GM12878 (cell line): ENCODE measurements around the gene SLC6A17. TPM values are rescaled to one million over a fixed set of nuclear protein-coding genes. Genes with fewer than 3 reads are reported as not detected.

Source experiments
- ATAC-seq: fragments of 200-7000 bp; cut with Tn5 transposase; 3 replicates; pipeline ENCODE4 v1.9.1; 2020; ENCODE audit warnings: mild to moderate bottlenecking, moderate library complexity
- BruUV-seq: library from RNA; stranded (reverse); fragments of 400-500 nt; replicated peaks from 2 replicates; lab custom pipeline; 2021; lab: Mats Ljungman, UMichigan
- CTCF ChIA-PET: fragments of 300-600 bp; sonication (Branson Sonifier 250); formaldehyde crosslinking; extraction: SDS; loops from one replicate; lab custom pipeline; 2021; ENCODE audit warnings: inconsistent platforms; lab: Yijun Ruan, JAX
- POLR2A ChIA-PET: fragments of 350-600 bp; formaldehyde crosslinking; extraction: SDS; loops from one replicate; lab custom pipeline; 2021; ENCODE audit warnings: inconsistent platforms; lab: Charles Lee
- RAD21 ChIA-PET: fragments of 300-600 bp; sonication (Branson Sonifier 250); formaldehyde crosslinking; loops from one replicate; lab custom pipeline; 2023; ENCODE audit warnings: antibody characterized with exemption; ENCODE audit not compliant: unreplicated experiment; lab: Charles Lee
- SMC1A ChIA-PET: fragments of 300-600 bp; sonication (Branson Sonifier 250); formaldehyde crosslinking; loops from one replicate; lab custom pipeline; 2023; ENCODE audit not compliant: unreplicated experiment, uncharacterized antibody; lab: Charles Lee
- DNase-seq: peaks from one replicate; pipeline ENCODE4 v3.0.0-alpha.2; 2011; ENCODE audit warnings: low read depth, low spot score
- FAIRE-seq: peaks from 3 replicates; lab custom pipeline; 2011; peaks lifted over from hg19 to GRCh38; lab: Jason Lieb, UNC
- H2AFZ ChIP-seq: 2 replicates; pipeline ENCODE4 v1.6.0; 2011; ENCODE audit warnings: low read depth, low read length, control low read depth; ENCODE audit not compliant: control insufficient read depth
- H3K27ac ChIP-seq: 2 replicates; pipeline ENCODE4 v1.5.1; 2011; ENCODE audit warnings: control low read depth; ENCODE audit not compliant: control insufficient read depth, insufficient read depth
- H3K27me3 ChIP-seq, 2 experiments: replicated peaks in 1 of 2; 2 replicates each; pipeline versions ENCODE4 v1.6.0 to v1.6.1; 2011; ENCODE audit warnings: low read length in 1 of 2; ENCODE audit not compliant: control insufficient read depth in 2 of 2, insufficient read depth in 2 of 2
- H3K36me3 ChIP-seq, 2 experiments: 2 replicates each; pipeline ENCODE4 v1.5.1; 2011; ENCODE audit warnings: low read length in 1 of 2; ENCODE audit not compliant: control insufficient read depth in 2 of 2, insufficient read depth in 2 of 2
- H3K4me1 ChIP-seq: 2 replicates; pipeline ENCODE4 v1.6.1; 2011; ENCODE audit warnings: mild to moderate bottlenecking, low read length, moderate library complexity, mixed read lengths; ENCODE audit not compliant: control insufficient read depth, insufficient read depth
- H3K4me2 ChIP-seq: 2 replicates; pipeline ENCODE4 v1.6.0; 2011; ENCODE audit warnings: control low read depth; ENCODE audit not compliant: control insufficient read depth, insufficient read depth
- H3K4me3 ChIP-seq: fragments of 200-600 bp; sonication (generic); 2 replicates; pipeline ENCODE4 v1.5.1; 2016
- H3K79me2 ChIP-seq: 2 replicates; pipeline ENCODE4 v1.6.0; 2011; ENCODE audit warnings: low read length; ENCODE audit not compliant: control insufficient read depth, insufficient read depth
- H3K9ac ChIP-seq: 2 replicates; pipeline ENCODE4 v1.8.0; 2011; ENCODE audit warnings: low read length, control low read depth, mixed read lengths; ENCODE audit not compliant: control insufficient read depth, insufficient read depth
- H3K9me3 ChIP-seq: replicated peaks from 3 replicates; pipeline ENCODE4 v1.5.1; 2011; ENCODE audit warnings: mild to moderate bottlenecking, low read length; ENCODE audit not compliant: control insufficient read depth, insufficient read depth
- H4K20me1 ChIP-seq: 2 replicates; pipeline ENCODE4 v1.6.0; 2011; ENCODE audit not compliant: control insufficient read depth, insufficient read depth
- ATF2 ChIP-seq: IDR thresholded peaks from 2 replicates; pipeline ENCODE4 v1.6.1; 2012; ENCODE audit warnings: low read length, inconsistent platforms
- ATF7 ChIP-seq: fragments of 450-650 bp; IDR thresholded peaks from 2 replicates; pipeline ENCODE4 v1.6.1; 2016; ENCODE audit warnings: low read depth, mild to moderate bottlenecking
- BMI1 ChIP-seq: fragments of 450-650 bp; IDR thresholded peaks from 2 replicates; pipeline ENCODE4 v1.6.1; 2016; ENCODE audit warnings: mild to moderate bottlenecking, moderate library complexity, borderline replicate concordance
- CEBPZ ChIP-seq: fragments of 150-350 bp; IDR thresholded peaks from 2 replicates; pipeline ENCODE4 v1.6.1; 2016; ENCODE audit warnings: low read depth, low read length
- CREB1 ChIP-seq: IDR thresholded peaks from 2 replicates; pipeline ENCODE4 v1.6.1; 2012; ENCODE audit warnings: low read depth, mild to moderate bottlenecking, inconsistent platforms
- E4F1 ChIP-seq: fragments of 450-650 bp; IDR thresholded peaks from 2 replicates; pipeline ENCODE4 v1.6.1; 2018; ENCODE audit warnings: borderline replicate concordance, mild to moderate bottlenecking; ENCODE audit not compliant: partially characterized antibody
- HDAC2 ChIP-seq: fragments of 200-600 bp; sonication (generic); IDR thresholded peaks from 2 replicates; pipeline ENCODE4 v1.6.1; 2017
- HDGF ChIP-seq: fragments of 450-650 bp; IDR thresholded peaks from 2 replicates; pipeline ENCODE4 v1.6.1; 2016; ENCODE audit warnings: antibody characterized with exemption
- MTA3 ChIP-seq: IDR thresholded peaks from 2 replicates; pipeline ENCODE4 v1.6.1; 2012; ENCODE audit warnings: low read length, inconsistent platforms, borderline replicate concordance
- NKRF ChIP-seq: fragments of 450-650 bp; conservative IDR thresholded peaks from 2 replicates; pipeline ENCODE4 v1.6.1; 2017; ENCODE audit warnings: mild to moderate bottlenecking, moderate library complexity
- NRF1 ChIP-seq: conservative IDR thresholded peaks from 2 replicates; pipeline ENCODE4 v1.6.1; 2011; ENCODE audit warnings: mild to moderate bottlenecking, low read depth, low read length, improper control_type of control experiment
- SMAD5 ChIP-seq: IDR thresholded peaks from 2 replicates; pipeline ENCODE4 v1.6.1; 2016; ENCODE audit warnings: antibody characterized with exemption, low read depth
- YBX1 ChIP-seq: fragments of 450-650 bp; IDR thresholded peaks from 2 replicates; pipeline ENCODE4 v1.6.1; 2016; ENCODE audit warnings: antibody characterized with exemption
- ZNF274 ChIP-seq: IDR thresholded peaks from one replicate; pipeline ENCODE4 v1.8.0; 2011; ENCODE audit not compliant: insufficient read length, insufficient read depth
- WGBS: methylation state at CpG from one replicate; pipeline ENCODE4 v1.1.6; 2016; ENCODE audit warnings: low lambda C conversion rate; ENCODE audit not compliant: insufficient replicate concordance, insufficient coverage; ENCODE audit errors: missing lambda C conversion rate; 5-methylcytosine and 5-hydroxymethylcytosine counted together
- in situ Hi-C: fragments of 300-500 bp; cut with MboI; formaldehyde crosslinking; loops from 9 replicates; pipeline ENCODE4 v1.14.3; 2018; ENCODE audit warnings: mixed read lengths
- intact Hi-C: fragments of 100-400 bp; cut with micrococcal nuclease; formaldehyde crosslinking; loops from one replicate; pipeline ENCODE4 v1.14.2; 2022; ENCODE audit not compliant: unreplicated experiment
- polyA plus RNA-seq, 11 experiments: library from polyadenylated mRNA; depleted of rRNA in 4 of 11; unstranded in 6 of 11; stranded (reverse) in 5 of 11; fragments of >200 nt; fragmentation: Nextera tagmentation in 4 of 11; fragmentation: Illumina TruSeq in 1 of 11; extraction: Ambion mirVana in 4 of 11; extraction: Trizol in 1 of 11; gene quantifications; 1 replicate in 1 of 11; 2 replicates in 10 of 11; pipeline versions ENCODE4 v1.2.1 to v1.2.3, GENCODE V29; 2011 to 2016; ENCODE audit warnings: inconsistent platforms in 2 of 11, missing spikeins in 2 of 11, low read depth in 1 of 11
- total RNA-seq, 4 experiments: library from RNA; depleted of rRNA in 3 of 4; stranded (reverse); fragments of >200 nt in 3 of 4; fragmentation: Illumina TruSeq in 1 of 4; extraction: Trizol in 1 of 4; gene quantifications; 2 replicates each; pipeline versions ENCODE4 v1.2.1 to v1.2.3, GENCODE V29; 2013 to 2021

SLC6A17 gene
- total and polyA plus RNA-seq, 10 of the 15 experiments (the other 5 are each of a cell fraction or from before 2014, with no cell fraction given) = not detected

- ChIA-PET SMC1A (no interaction called here), CTCF (interaction anchor here (1.4 to 4.2 kb wide), 2 partner anchors 9 to 26 kb away, joined by 3 to 18 read pairs; no protein-coding TSS in a partner anchor), RAD21 (no interaction called here)
- 5% methylated on average over 5 of the region's 5 CpGs for WGBS
- H4K20me1 ChIP-seq = no peaks in the 10 kb centered on the region
- H3K27me3 ChIP-seq = peaks cover 1 to 2% of the 10 kb centered on the region in 2 experiments; a peak in 1 of 4 replicates
- FAIRE-seq (no peak), ATAC-seq (no peak)
- H3K36me3 ChIP-seq = no peaks in the 10 kb centered on the region
- H3K27ac ChIP-seq = no peak overlapping the region
- H3K4me1 ChIP-seq = no peaks in the 10 kb centered on the region
- no peak overlapping the region for H3K9ac ChIP-seq
- no peak overlapping the region for H2AFZ ChIP-seq
- no peaks in the 10 kb centered on the region for H3K9me3 ChIP-seq
- BruUV-seq = no TSS peak
- TF ChIP-seq E4F1 (no peak), NRF1 (no peak), ATF2 (no peak), CREB1 (no peak), CEBPZ (no peak), ATF7 (no peak), ZNF274 (no peak), HDAC2 (no peak), SMAD5 (no peak), MTA3 (no peak), BMI1 (no peak), HDGF (no peak), NKRF (no peak), YBX1 (no peak)
- TF ChIP-seq, all 136 proteins: peak for 0
- in situ Hi-C loops (no loop called here), intact Hi-C loops (no loop called here)
- DNase-seq = no peak
- Histone ChIP-seq H3K4me2 (no peak overlapping the region), H3K4me3 (no peak overlapping the region), H3K79me2 (no peaks in the 10 kb centered on the region)
- POLR2A ChIA-PET = no interaction called here
These were observed 36.7 kb upstream of the SLC6A17 start for GRCh38 chr1:110113551-110113950.
